GM12878 (cell line): Measurements from ENCODE around the gene PSMB9. TPM values are rescaled to one million over a fixed set of nuclear protein-coding genes. Genes with fewer than 3 reads are reported as not detected.

ENCODE experiments used
- ATAC-seq: fragments of 200-7000 bp; cut with Tn5 transposase; 3 replicates; pipeline ENCODE4 v1.9.1; 2020; ENCODE audit warnings: mild to moderate bottlenecking, moderate library complexity
- BruUV-seq: library from RNA; stranded (reverse); fragments of 400-500 nt; replicated peaks from 2 replicates; lab custom pipeline; 2021; lab: Mats Ljungman, UMichigan
- CTCF ChIA-PET: fragments of 300-600 bp; sonication (Branson Sonifier 250); formaldehyde crosslinking; extraction: SDS; loops from one replicate; lab custom pipeline; 2021; ENCODE audit warnings: inconsistent platforms; lab: Yijun Ruan, JAX
- POLR2A ChIA-PET: fragments of 350-600 bp; formaldehyde crosslinking; extraction: SDS; loops from one replicate; lab custom pipeline; 2021; ENCODE audit warnings: inconsistent platforms; lab: Charles Lee
- RAD21 ChIA-PET: fragments of 300-600 bp; sonication (Branson Sonifier 250); formaldehyde crosslinking; loops from one replicate; lab custom pipeline; 2023; ENCODE audit warnings: antibody characterized with exemption; ENCODE audit not compliant: unreplicated experiment; lab: Charles Lee
- SMC1A ChIA-PET: fragments of 300-600 bp; sonication (Branson Sonifier 250); formaldehyde crosslinking; loops from one replicate; lab custom pipeline; 2023; ENCODE audit not compliant: unreplicated experiment, uncharacterized antibody; lab: Charles Lee
- DNase-seq: peaks from one replicate; pipeline ENCODE4 v3.0.0-alpha.2; 2011; ENCODE audit warnings: low read depth, low spot score
- FAIRE-seq: peaks from 3 replicates; lab custom pipeline; 2011; peaks lifted over from hg19 to GRCh38; lab: Jason Lieb, UNC
- H2AFZ ChIP-seq: 2 replicates; pipeline ENCODE4 v1.6.0; 2011; ENCODE audit warnings: low read depth, low read length, control low read depth; ENCODE audit not compliant: control insufficient read depth
- H3K27ac ChIP-seq: 2 replicates; pipeline ENCODE4 v1.5.1; 2011; ENCODE audit warnings: control low read depth; ENCODE audit not compliant: control insufficient read depth, insufficient read depth
- H3K27me3 ChIP-seq, 2 experiments: replicated peaks in 1 of 2; 2 replicates each; pipeline versions ENCODE4 v1.6.0 to v1.6.1; 2011; ENCODE audit warnings: low read length in 1 of 2; ENCODE audit not compliant: control insufficient read depth in 2 of 2, insufficient read depth in 2 of 2
- H3K36me3 ChIP-seq, 2 experiments: 2 replicates each; pipeline ENCODE4 v1.5.1; 2011; ENCODE audit warnings: low read length in 1 of 2; ENCODE audit not compliant: control insufficient read depth in 2 of 2, insufficient read depth in 2 of 2
- H3K4me1 ChIP-seq: 2 replicates; pipeline ENCODE4 v1.6.1; 2011; ENCODE audit warnings: mild to moderate bottlenecking, low read length, moderate library complexity, mixed read lengths; ENCODE audit not compliant: control insufficient read depth, insufficient read depth
- H3K4me2 ChIP-seq: 2 replicates; pipeline ENCODE4 v1.6.0; 2011; ENCODE audit warnings: control low read depth; ENCODE audit not compliant: control insufficient read depth, insufficient read depth
- H3K4me3 ChIP-seq: fragments of 200-600 bp; sonication (generic); 2 replicates; pipeline ENCODE4 v1.5.1; 2016
- H3K79me2 ChIP-seq: 2 replicates; pipeline ENCODE4 v1.6.0; 2011; ENCODE audit warnings: low read length; ENCODE audit not compliant: control insufficient read depth, insufficient read depth
- H3K9ac ChIP-seq: 2 replicates; pipeline ENCODE4 v1.8.0; 2011; ENCODE audit warnings: low read length, control low read depth, mixed read lengths; ENCODE audit not compliant: control insufficient read depth, insufficient read depth
- H3K9me3 ChIP-seq: replicated peaks from 3 replicates; pipeline ENCODE4 v1.5.1; 2011; ENCODE audit warnings: mild to moderate bottlenecking, low read length; ENCODE audit not compliant: control insufficient read depth, insufficient read depth
- H4K20me1 ChIP-seq: 2 replicates; pipeline ENCODE4 v1.6.0; 2011; ENCODE audit not compliant: control insufficient read depth, insufficient read depth
- CBFB ChIP-seq: IDR thresholded peaks from 2 replicates; pipeline ENCODE4 v1.6.1; 2016; ENCODE audit warnings: antibody characterized with exemption, low read depth
- CHD1 ChIP-seq: IDR thresholded peaks from 2 replicates; pipeline ENCODE4 v1.6.1; 2012; ENCODE audit warnings: low read depth, low read length, improper control_type of control experiment
- CREB1 ChIP-seq: IDR thresholded peaks from 2 replicates; pipeline ENCODE4 v1.6.1; 2012; ENCODE audit warnings: low read depth, mild to moderate bottlenecking, inconsistent platforms
- EZH2 ChIP-seq: IDR thresholded peaks from 2 replicates; pipeline ENCODE4 v1.6.1; 2012; ENCODE audit warnings: low read depth, mild to moderate bottlenecking, control low read depth, inconsistent platforms, low read length, borderline replicate concordance; ENCODE audit not compliant: control insufficient read depth
- FOXK2 ChIP-seq: fragments of 450-650 bp; IDR thresholded peaks from 2 replicates; pipeline ENCODE4 v1.6.1; 2017; ENCODE audit warnings: mild to moderate bottlenecking, moderate library complexity
- KAT2A ChIP-seq: conservative IDR thresholded peaks from 2 replicates; pipeline ENCODE4 v1.6.1; 2011; ENCODE audit warnings: low read depth, low read length; ENCODE audit not compliant: control insufficient read depth
- MTA2 ChIP-seq: fragments of 450-650 bp; IDR thresholded peaks from 2 replicates; pipeline ENCODE4 v1.6.1; 2016; ENCODE audit warnings: low read depth, mild to moderate bottlenecking, moderate library complexity
- POLR2A ChIP-seq: IDR thresholded peaks from 2 replicates; pipeline ENCODE4 v1.6.1; 2011; ENCODE audit warnings: low read depth, mild to moderate bottlenecking, low read length
- POLR2AphosphoS5 ChIP-seq: IDR thresholded peaks from 2 replicates; pipeline ENCODE4 v1.6.1; 2011; ENCODE audit warnings: mild to moderate bottlenecking, low read length, inconsistent platforms
- RCOR1 ChIP-seq: conservative IDR thresholded peaks from 2 replicates; pipeline ENCODE4 v1.6.1; 2012; ENCODE audit warnings: low read depth, low read length, improper control_type of control experiment
- TCF12 ChIP-seq: IDR thresholded peaks from 2 replicates; pipeline ENCODE4 v1.6.1; 2011; ENCODE audit warnings: low read depth, mild to moderate bottlenecking, low read length
- ZSCAN29 ChIP-seq: fragments of 450-650 bp; IDR thresholded peaks from 2 replicates; pipeline ENCODE4 v1.6.1; 2017; ENCODE audit warnings: mild to moderate bottlenecking, moderate library complexity
- WGBS: methylation state at CpG from one replicate; pipeline ENCODE4 v1.1.6; 2016; ENCODE audit warnings: low lambda C conversion rate; ENCODE audit not compliant: insufficient replicate concordance, insufficient coverage; ENCODE audit errors: missing lambda C conversion rate; 5-methylcytosine and 5-hydroxymethylcytosine counted together
- in situ Hi-C: fragments of 300-500 bp; cut with MboI; formaldehyde crosslinking; loops from 9 replicates; pipeline ENCODE4 v1.14.3; 2018; ENCODE audit warnings: mixed read lengths
- intact Hi-C: fragments of 100-400 bp; cut with micrococcal nuclease; formaldehyde crosslinking; loops from one replicate; pipeline ENCODE4 v1.14.2; 2022; ENCODE audit not compliant: unreplicated experiment
- polyA plus RNA-seq, 11 experiments: library from polyadenylated mRNA; depleted of rRNA in 4 of 11; unstranded in 6 of 11; stranded (reverse) in 5 of 11; fragments of >200 nt; fragmentation: Nextera tagmentation in 4 of 11; fragmentation: Illumina TruSeq in 1 of 11; extraction: Ambion mirVana in 4 of 11; extraction: Trizol in 1 of 11; gene quantifications; 1 replicate in 1 of 11; 2 replicates in 10 of 11; pipeline versions ENCODE4 v1.2.1 to v1.2.3, GENCODE V29; 2011 to 2016; ENCODE audit warnings: inconsistent platforms in 2 of 11, missing spikeins in 2 of 11, low read depth in 1 of 11
- total RNA-seq, 4 experiments: library from RNA; depleted of rRNA in 3 of 4; stranded (reverse); fragments of >200 nt in 3 of 4; fragmentation: Illumina TruSeq in 1 of 4; extraction: Trizol in 1 of 4; gene quantifications; 2 replicates each; pipeline versions ENCODE4 v1.2.1 to v1.2.3, GENCODE V29; 2013 to 2021
- TF ChIP-seq, protein P1 (sequence below): fragments of 450-650 bp; IDR thresholded peaks from 2 replicates; pipeline ENCODE4 v1.6.1; 2017; ENCODE audit warnings: borderline replicate concordance
- TF ChIP-seq, protein P2 (sequence below): fragments of 450-650 bp; IDR thresholded peaks from 2 replicates; pipeline ENCODE4 v1.6.1; 2017; ENCODE audit warnings: low read depth, mild to moderate bottlenecking, moderate library complexity
- TF ChIP-seq, protein P3 (sequence below): fragments of 450-650 bp; IDR thresholded peaks from 2 replicates; pipeline ENCODE4 v1.6.1; 2016; ENCODE audit warnings: mild to moderate bottlenecking
- TF ChIP-seq, protein P4 (sequence below): IDR thresholded peaks from 2 replicates; pipeline ENCODE4 v1.6.1; 2011; ENCODE audit warnings: borderline replicate concordance, low read depth, mild to moderate bottlenecking, moderate library complexity, mixed read lengths, low read length; ENCODE audit not compliant: insufficient read depth; ENCODE audit errors: extremely low read length

Gene PSMB9
- total and polyA plus RNA-seq, 10 of the 15 experiments (the other 5 are each of a cell fraction or from before 2014, with no cell fraction given), result 167 to 517 (median 275) TPM

DNA sequence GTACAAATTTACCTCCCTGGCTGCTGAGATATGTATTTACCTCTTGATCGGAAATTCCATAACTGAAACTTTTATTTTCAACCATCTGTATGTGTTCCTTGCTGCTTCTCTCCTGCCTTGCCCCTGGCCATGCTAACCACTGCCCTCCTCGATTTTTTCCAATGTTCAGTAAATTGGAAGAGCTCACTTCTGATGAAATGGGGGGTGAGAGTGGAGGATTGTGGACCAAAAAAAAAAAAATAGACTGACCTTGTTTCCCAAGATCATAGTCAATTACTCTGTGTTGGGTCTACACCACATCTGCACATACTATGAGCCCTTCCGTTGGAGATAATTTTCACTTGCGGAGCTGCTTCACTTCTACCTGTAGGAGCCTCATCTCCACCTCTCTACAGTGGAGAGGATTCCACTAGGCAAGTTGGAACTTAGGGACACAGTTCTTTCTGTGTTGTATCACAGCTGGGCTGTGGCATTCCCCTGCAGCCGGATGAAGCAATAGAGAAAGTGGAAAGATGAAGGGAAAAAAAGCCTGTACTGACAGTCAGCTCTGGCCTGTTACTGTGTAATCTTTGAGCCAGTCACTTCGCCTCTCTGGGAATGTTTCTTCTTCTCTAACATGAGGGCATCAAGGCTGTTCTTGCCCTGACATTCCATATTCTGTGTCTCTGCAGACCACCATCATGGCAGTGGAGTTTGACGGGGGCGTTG, 1.6 kb downstream of the PSMB9 start:
- peak overlapping the region; percentile 99 for H3K9ac ChIP-seq
- ATAC-seq, result no peak
- H2AFZ ChIP-seq, result no peak overlapping the region
- peaks cover 4 to 21% of the 10 kb centered on the region in 2 experiments for H3K36me3 ChIP-seq
- ChIA-PET SMC1A (interaction anchor here (0.7 to 7.5 kb wide), 14 partner anchors 9 to 417 kb away, joined by 3 to 131 read pairs (median 4); partner anchors contain the start of genes PSMB8 and TAP2), POLR2A (interaction anchor here (0.6 to 8.1 kb wide), 18 partner anchors 10 to 489 kb away, joined by 3 to 357 read pairs (median 4); partner anchors contain the start of genes HLA-DMA, HLA-DPA1, HLA-DRA and PSMB8), CTCF (interaction anchor here (0.8 to 8.0 kb wide), 21 partner anchors 8 to 441 kb away, joined by 3 to 299 read pairs (median 5); partner anchors contain the start of genes HLA-DMA, PSMB8 and TAP2), RAD21 (interaction anchor here (0.7 to 7.7 kb wide), 14 partner anchors 9 to 423 kb away, joined by 3 to 269 read pairs (median 4); partner anchors contain the start of genes HLA-DMA, HLA-DMB, HLA-DOB and PSMB8)
- peaks cover 29% of the 10 kb centered on the region for H3K4me1 ChIP-seq
- H3K4me2 ChIP-seq, result peak overlapping the region; percentile 92
- peak overlapping the region; percentile 88 for H3K4me3 ChIP-seq
- H3K27ac ChIP-seq, result peak overlapping the region; percentile 100
- DNase-seq, result no peak
- BruUV-seq, result no TSS peak
- no peaks in the 10 kb centered on the region for H3K9me3 ChIP-seq
- 13% methylated on average over 8 of the region's 8 CpGs for WGBS
- peaks cover 69% of the 10 kb centered on the region for H3K79me2 ChIP-seq
- in situ Hi-C loops (no loop called here), intact Hi-C loops (loop anchor here (10.0 kb wide), 1 partner anchor 251 kb away; no protein-coding TSS in a partner anchor)
- no peaks in the 10 kb centered on the region for H3K27me3 ChIP-seq
- FAIRE-seq, result no peak
- no peaks in the 10 kb centered on the region for H4K20me1 ChIP-seq
- no peak for TF ChIP-seq RCOR1
- TF ChIP-seq FOXK2, result peak; percentile 41; the same call in 1 of the 2 replicates
- TF ChIP-seq, protein P1, sequence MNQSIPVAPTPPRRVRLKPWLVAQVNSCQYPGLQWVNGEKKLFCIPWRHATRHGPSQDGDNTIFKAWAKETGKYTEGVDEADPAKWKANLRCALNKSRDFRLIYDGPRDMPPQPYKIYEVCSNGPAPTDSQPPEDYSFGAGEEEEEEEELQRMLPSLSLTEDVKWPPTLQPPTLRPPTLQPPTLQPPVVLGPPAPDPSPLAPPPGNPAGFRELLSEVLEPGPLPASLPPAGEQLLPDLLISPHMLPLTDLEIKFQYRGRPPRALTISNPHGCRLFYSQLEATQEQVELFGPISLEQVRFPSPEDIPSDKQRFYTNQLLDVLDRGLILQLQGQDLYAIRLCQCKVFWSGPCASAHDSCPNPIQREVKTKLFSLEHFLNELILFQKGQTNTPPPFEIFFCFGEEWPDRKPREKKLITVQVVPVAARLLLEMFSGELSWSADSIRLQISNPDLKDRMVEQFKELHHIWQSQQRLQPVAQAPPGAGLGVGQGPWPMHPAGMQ, result no peak
- TF ChIP-seq POLR2AphosphoS5, result no peak
- TF ChIP-seq, protein P2, sequence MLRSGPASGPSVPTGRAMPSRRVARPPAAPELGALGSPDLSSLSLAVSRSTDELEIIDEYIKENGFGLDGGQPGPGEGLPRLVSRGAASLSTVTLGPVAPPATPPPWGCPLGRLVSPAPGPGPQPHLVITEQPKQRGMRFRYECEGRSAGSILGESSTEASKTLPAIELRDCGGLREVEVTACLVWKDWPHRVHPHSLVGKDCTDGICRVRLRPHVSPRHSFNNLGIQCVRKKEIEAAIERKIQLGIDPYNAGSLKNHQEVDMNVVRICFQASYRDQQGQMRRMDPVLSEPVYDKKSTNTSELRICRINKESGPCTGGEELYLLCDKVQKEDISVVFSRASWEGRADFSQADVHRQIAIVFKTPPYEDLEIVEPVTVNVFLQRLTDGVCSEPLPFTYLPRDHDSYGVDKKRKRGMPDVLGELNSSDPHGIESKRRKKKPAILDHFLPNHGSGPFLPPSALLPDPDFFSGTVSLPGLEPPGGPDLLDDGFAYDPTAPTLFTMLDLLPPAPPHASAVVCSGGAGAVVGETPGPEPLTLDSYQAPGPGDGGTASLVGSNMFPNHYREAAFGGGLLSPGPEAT, result no peak
- 0 out of 2 replicates have a peak, but pooled peaks have one; percentile 37 for TF ChIP-seq CHD1
- TF ChIP-seq EZH2, result no peak
- TF ChIP-seq MTA2, result no peak
- TF ChIP-seq, protein P3, sequence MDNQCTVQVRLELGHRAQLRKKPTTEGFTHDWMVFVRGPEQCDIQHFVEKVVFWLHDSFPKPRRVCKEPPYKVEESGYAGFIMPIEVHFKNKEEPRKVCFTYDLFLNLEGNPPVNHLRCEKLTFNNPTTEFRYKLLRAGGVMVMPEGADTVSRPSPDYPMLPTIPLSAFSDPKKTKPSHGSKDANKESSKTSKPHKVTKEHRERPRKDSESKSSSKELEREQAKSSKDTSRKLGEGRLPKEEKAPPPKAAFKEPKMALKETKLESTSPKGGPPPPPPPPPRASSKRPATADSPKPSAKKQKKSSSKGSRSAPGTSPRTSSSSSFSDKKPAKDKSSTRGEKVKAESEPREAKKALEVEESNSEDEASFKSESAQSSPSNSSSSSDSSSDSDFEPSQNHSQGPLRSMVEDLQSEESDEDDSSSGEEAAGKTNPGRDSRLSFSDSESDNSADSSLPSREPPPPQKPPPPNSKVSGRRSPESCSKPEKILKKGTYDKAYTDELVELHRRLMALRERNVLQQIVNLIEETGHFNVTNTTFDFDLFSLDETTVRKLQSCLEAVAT, result 0 out of 2 replicates have a peak, but pooled peaks have one; percentile 20
- no peak for TF ChIP-seq ZSCAN29
- no peak for TF ChIP-seq KAT2A
- no peak for TF ChIP-seq CBFB
- no peak for TF ChIP-seq TCF12
- TF ChIP-seq, protein P4, sequence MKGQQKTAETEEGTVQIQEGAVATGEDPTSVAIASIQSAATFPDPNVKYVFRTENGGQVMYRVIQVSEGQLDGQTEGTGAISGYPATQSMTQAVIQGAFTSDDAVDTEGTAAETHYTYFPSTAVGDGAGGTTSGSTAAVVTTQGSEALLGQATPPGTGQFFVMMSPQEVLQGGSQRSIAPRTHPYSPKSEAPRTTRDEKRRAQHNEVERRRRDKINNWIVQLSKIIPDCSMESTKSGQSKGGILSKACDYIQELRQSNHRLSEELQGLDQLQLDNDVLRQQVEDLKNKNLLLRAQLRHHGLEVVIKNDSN, result no peak
- TF ChIP-seq POLR2A, result no peak
- no peak for TF ChIP-seq CREB1
